Activated effector memory CD4-positive, alpha-beta T cell treated with anti-CD3 and anti-CD28 coated beads, Interleukin-2, amount 50 U/mL, for 16 hours (primary cell): ENCODE measurements around the gene TMTC1.

ENCODE experiments used
- DNase-seq: peaks from one replicate; pipeline ENCODE4 v3.0.0-alpha.2; 2020

The TMTC1 gene

GRCh38 chr12:29738365-29738764 lies 45.4 kb downstream of the TMTC1 start:
- DNase-seq: no peak

GRCh38 chr12:29737644-29738043 lies 46.1 kb downstream of the TMTC1 start:
- no peak for DNase-seq

GRCh38 chr12:29735604-29736003 lies 48.1 kb downstream of the TMTC1 start:
- DNase-seq: no peak

- DNase-seq: no peak
Observed at GRCh38 chr12:29734734-29735133, 49.0 kb downstream of the TMTC1 start.

GRCh38 chr12:29734305-29734704 lies 49.4 kb downstream of the TMTC1 start:
- DNase-seq: no peak

GRCh38 chr12:29733501-29733900 lies 50.2 kb downstream of the TMTC1 start:
- no peak for DNase-seq

GRCh38 chr12:29733060-29733459 lies 50.7 kb downstream of the TMTC1 start:
- DNase-seq: no peak

GRCh38 chr12:29732593-29732992 lies 51.1 kb downstream of the TMTC1 start:
- DNase-seq: no peak

GRCh38 chr12:29732191-29732590 lies 51.6 kb downstream of the TMTC1 start:
- no peak for DNase-seq

- no peak for DNase-seq
Observed at GRCh38 chr12:29731591-29731990, 52.2 kb downstream of the TMTC1 start.

- DNase-seq: no peak
Observed at GRCh38 chr12:29730481-29730880, 53.3 kb downstream of the TMTC1 start.

GRCh38 chr12:29728030-29728429 lies 55.7 kb downstream of the TMTC1 start:
- DNase-seq: no peak

GRCh38 chr12:29726741-29727348 lies 56.9 kb downstream of the TMTC1 start:
- DNase-seq: no peak

GRCh38 chr12:29726321-29726692 lies 57.4 kb downstream of the TMTC1 start:
- no peak for DNase-seq

- no peak for DNase-seq
Observed at GRCh38 chr12:29725587-29726320, 58.0 kb downstream of the TMTC1 start.

GRCh38 chr12:29722164-29722563 lies 61.6 kb downstream of the TMTC1 start:
- DNase-seq: no peak

GRCh38 chr12:29719381-29719780 lies 64.4 kb downstream of the TMTC1 start:
- no peak for DNase-seq

- no peak for DNase-seq
Observed at GRCh38 chr12:29717540-29718100, 66.1 kb downstream of the TMTC1 start.

GRCh38 chr12:29714966-29715365 lies 68.8 kb downstream of the TMTC1 start:
- no peak for DNase-seq

- DNase-seq: no peak
Observed at GRCh38 chr12:29713729-29714128, 70.0 kb downstream of the TMTC1 start.

GRCh38 chr12:29711381-29711780 lies 72.4 kb downstream of the TMTC1 start:
- no peak for DNase-seq

- no peak for DNase-seq
Observed at GRCh38 chr12:29710104-29710503, 73.6 kb downstream of the TMTC1 start.

GRCh38 chr12:29709496-29710040 lies 74.2 kb downstream of the TMTC1 start:
- DNase-seq: no peak

GRCh38 chr12:29709054-29709453 lies 74.7 kb downstream of the TMTC1 start:
- no peak for DNase-seq
